ENCODE data around the gene SLC18A3.

The SLC18A3 gene

GRCh38 chr10:49622426-49623425 is 12.6 kb downstream of the SLC18A3 start:
- Mint-ChIP-seq H3K9me3 (no peaks in the 10 kb centered on the region), H3K36me3 (ENCODE audit: low read depth) (no peaks in the 10 kb centered on the region), H3K4me3 (no peak overlapping the region), H3K4me1 (ENCODE audit: low read depth) (no peaks in the 10 kb centered on the region), H3K27ac (no peak overlapping the region), H3K27me3 (ENCODE audit: low read depth) (peaks cover 21% of the 10 kb centered on the region)

GRCh38 chr10:49624629-49625028 is 14.5 kb downstream of the SLC18A3 start:
- Mint-ChIP-seq H3K27ac (no peak overlapping the region), H3K4me1 (ENCODE audit: low read depth) (no peaks in the 10 kb centered on the region), H3K4me3 (no peak overlapping the region), H3K36me3 (ENCODE audit: low read depth) (no peaks in the 10 kb centered on the region), H3K27me3 (ENCODE audit: low read depth) (peaks cover 5% of the 10 kb centered on the region), H3K9me3 (no peaks in the 10 kb centered on the region)

GRCh38 chr10:49625411-49625810 is 15.3 kb downstream of the SLC18A3 start:
- H3K36me3 Mint-ChIP-seq (ENCODE audit: low read depth) = no peaks in the 10 kb centered on the region
- H3K9me3 Mint-ChIP-seq = no peaks in the 10 kb centered on the region
- H3K27ac Mint-ChIP-seq = no peak overlapping the region
- no peak overlapping the region for H3K4me3 Mint-ChIP-seq
- H3K27me3 Mint-ChIP-seq (ENCODE audit: low read depth) = no peaks in the 10 kb centered on the region
- no peaks in the 10 kb centered on the region for H3K4me1 Mint-ChIP-seq (ENCODE audit: low read depth)

- Mint-ChIP-seq H3K4me3 (no peak overlapping the region), H3K27me3 (ENCODE audit: low read depth) (no peaks in the 10 kb centered on the region), H3K27ac (no peak overlapping the region), H3K9me3 (no peaks in the 10 kb centered on the region), H3K4me1 (ENCODE audit: low read depth) (no peaks in the 10 kb centered on the region), H3K36me3 (ENCODE audit: low read depth) (no peaks in the 10 kb centered on the region)
Observed at GRCh38 chr10:49627038-49627437, 16.9 kb downstream of the SLC18A3 start.

- no peak overlapping the region for H3K27ac Mint-ChIP-seq
- H3K27me3 Mint-ChIP-seq (ENCODE audit: low read depth) = no peaks in the 10 kb centered on the region
- no peaks in the 10 kb centered on the region for H3K36me3 Mint-ChIP-seq (ENCODE audit: low read depth)
- no peaks in the 10 kb centered on the region for H3K4me1 Mint-ChIP-seq (ENCODE audit: low read depth)
- no peaks in the 10 kb centered on the region for H3K9me3 Mint-ChIP-seq
- H3K4me3 Mint-ChIP-seq = no peak overlapping the region
Observed at GRCh38 chr10:49627644-49628247, 17.6 kb downstream of the SLC18A3 start.

- Mint-ChIP-seq H3K27me3 (ENCODE audit: low read depth) (no peaks in the 10 kb centered on the region), H3K4me3 (no peak overlapping the region), H3K9me3 (no peaks in the 10 kb centered on the region), H3K4me1 (ENCODE audit: low read depth) (no peaks in the 10 kb centered on the region), H3K36me3 (ENCODE audit: low read depth) (no peaks in the 10 kb centered on the region), H3K27ac (no peak overlapping the region)
Observed at GRCh38 chr10:49628599-49628998, 18.5 kb downstream of the SLC18A3 start.

- H3K4me1 Mint-ChIP-seq (ENCODE audit: low read depth) = no peaks in the 10 kb centered on the region
- H3K27ac Mint-ChIP-seq = no peak overlapping the region
- no peak overlapping the region for H3K4me3 Mint-ChIP-seq
- no peaks in the 10 kb centered on the region for H3K36me3 Mint-ChIP-seq (ENCODE audit: low read depth)
- no peaks in the 10 kb centered on the region for H3K27me3 Mint-ChIP-seq (ENCODE audit: low read depth)
- H3K9me3 Mint-ChIP-seq = no peaks in the 10 kb centered on the region
Observed at GRCh38 chr10:49629431-49629881, 19.3 kb downstream of the SLC18A3 start.

- H3K9me3 Mint-ChIP-seq = no peaks in the 10 kb centered on the region
- no peaks in the 10 kb centered on the region for H3K36me3 Mint-ChIP-seq (ENCODE audit: low read depth)
- H3K4me1 Mint-ChIP-seq (ENCODE audit: low read depth) = no peaks in the 10 kb centered on the region
- no peak overlapping the region for H3K27ac Mint-ChIP-seq
- peaks cover 7% of the 10 kb centered on the region for H3K27me3 Mint-ChIP-seq (ENCODE audit: low read depth)
- H3K4me3 Mint-ChIP-seq = no peak overlapping the region
Observed at GRCh38 chr10:49631975-49632374, 21.9 kb downstream of the SLC18A3 start.

- Mint-ChIP-seq H3K4me1 (ENCODE audit: low read depth) (no peaks in the 10 kb centered on the region), H3K27me3 (ENCODE audit: low read depth) (peaks cover 13% of the 10 kb centered on the region), H3K4me3 (no peak overlapping the region), H3K9me3 (no peaks in the 10 kb centered on the region), H3K36me3 (ENCODE audit: low read depth) (no peaks in the 10 kb centered on the region), H3K27ac (no peak overlapping the region)
Observed at GRCh38 chr10:49632406-49633317, 22.6 kb downstream of the SLC18A3 start.

- Mint-ChIP-seq H3K4me3 (no peak overlapping the region), H3K36me3 (ENCODE audit: low read depth) (no peaks in the 10 kb centered on the region), H3K4me1 (ENCODE audit: low read depth) (no peaks in the 10 kb centered on the region), H3K27me3 (ENCODE audit: low read depth) (peaks cover 20% of the 10 kb centered on the region), H3K9me3 (no peaks in the 10 kb centered on the region), H3K27ac (no peak overlapping the region)
Observed at GRCh38 chr10:49633327-49634068, 23.4 kb downstream of the SLC18A3 start.

GRCh38 chr10:49634069-49634660 is 24.1 kb downstream of the SLC18A3 start:
- H3K4me3 Mint-ChIP-seq = no peak overlapping the region
- H3K27ac Mint-ChIP-seq = no peak overlapping the region
- peaks cover 20% of the 10 kb centered on the region for H3K27me3 Mint-ChIP-seq (ENCODE audit: low read depth)
- H3K4me1 Mint-ChIP-seq (ENCODE audit: low read depth) = no peaks in the 10 kb centered on the region
- H3K36me3 Mint-ChIP-seq (ENCODE audit: low read depth) = no peaks in the 10 kb centered on the region
- H3K9me3 Mint-ChIP-seq = no peaks in the 10 kb centered on the region

GRCh38 chr10:49642311-49642710 is 32.2 kb downstream of the SLC18A3 start:
- H3K27me3 Mint-ChIP-seq (ENCODE audit: low read depth) = peaks cover 14% of the 10 kb centered on the region
- H3K4me1 Mint-ChIP-seq (ENCODE audit: low read depth) = no peaks in the 10 kb centered on the region

GRCh38 chr10:49643241-49644034 is 33.3 kb downstream of the SLC18A3 start:
- Mint-ChIP-seq H3K9me3 (no peaks in the 10 kb centered on the region), H3K4me1 (ENCODE audit: low read depth) (no peaks in the 10 kb centered on the region), H3K27me3 (ENCODE audit: low read depth) (peaks cover 8% of the 10 kb centered on the region), H3K4me3 (no peak overlapping the region), H3K36me3 (ENCODE audit: low read depth) (no peaks in the 10 kb centered on the region), H3K27ac (no peak overlapping the region)

More at GRCh38 chr10:49642311-49642710, 32.2 kb downstream of the SLC18A3 start:
- Mint-ChIP-seq H3K4me3 (no peak overlapping the region), H3K9me3 (no peaks in the 10 kb centered on the region), H3K36me3 (ENCODE audit: low read depth) (no peaks in the 10 kb centered on the region), H3K27ac (no peak overlapping the region)

All from T-helper 1 cell treated with Interleukin-12 subunit alpha and Interleukin-12 subunit beta and Interleukin-4 antibody, amounts not matched to agents 30 μg/mL and 1 μg/mL, for 36 hours (primary cell).